HEK293 (cell line): ENCODE measurements around the gene PHKB.
"Not testable (repeated sequence)": the region's sequence is repeated elsewhere in the genome, so short reads cannot be mapped to it uniquely, and the experiment has no call there.

Experiments used
- TCF7L2 ChIP-seq: IDR thresholded peaks from 2 replicates; pipeline ENCODE4 v1.6.1; 2011; ENCODE audit warnings: low read depth, mild to moderate bottlenecking, inconsistent platforms, low read length, moderate library complexity, borderline replicate concordance
- YY1 ChIP-seq: fragments of 450-650 bp; formaldehyde crosslinking; IDR thresholded peaks from 2 replicates; pipeline ENCODE4 v1.5.1; 2018; ENCODE audit warnings: missing biosample characterization, missing genetic modification characterization
- ZNF174 ChIP-seq: fragments of 450-650 bp; formaldehyde crosslinking; IDR thresholded peaks from 2 replicates; pipeline ENCODE4 v1.5.0; 2017; ENCODE audit warnings: missing biosample characterization, mild to moderate bottlenecking, missing genetic modification characterization
- ZNF274 ChIP-seq, 2 experiments: fragments of 200-500 bp in 1 of 2; fragments of 450-650 bp in 1 of 2; sonication (Bioruptor generic) in 1 of 2; formaldehyde crosslinking in 1 of 2; IDR thresholded peaks; 2 replicates each; pipeline versions ENCODE4 v1.5.1 to v1.6.1; 2014 to 2016; ENCODE audit warnings: borderline replicate concordance in 1 of 2, inconsistent platforms in 1 of 2, low read length in 1 of 2, missing biosample characterization in 1 of 2, missing genetic modification characterization in 1 of 2
- ZNF354C ChIP-seq: fragments of 450-650 bp; formaldehyde crosslinking; IDR thresholded peaks from 2 replicates; pipeline ENCODE4 v1.5.1; 2016; ENCODE audit warnings: missing biosample characterization, missing genetic modification characterization, low read depth, borderline replicate concordance
- ZNF501 ChIP-seq: fragments of 450-650 bp; formaldehyde crosslinking; IDR thresholded peaks from 2 replicates; pipeline ENCODE4 v1.5.1; 2016; ENCODE audit warnings: missing biosample characterization, missing genetic modification characterization
- TF ChIP-seq, protein P1 (sequence below): sonication (generic); formaldehyde crosslinking; IDR thresholded peaks from 2 replicates; pipeline ENCODE4 v1.8.1; 2022; ENCODE audit warnings: mild to moderate bottlenecking, moderate library complexity, missing genetic modification reagents
- TF ChIP-seq, protein P2 (sequence below): fragments of 450-650 bp; formaldehyde crosslinking; IDR thresholded peaks from 2 replicates; pipeline ENCODE4 v1.5.1; 2016; ENCODE audit warnings: missing biosample characterization, missing genetic modification characterization
- TF ChIP-seq, protein P3 (sequence below): fragments of 450-650 bp; formaldehyde crosslinking; IDR thresholded peaks from 2 replicates; pipeline ENCODE4 v1.5.1; 2016; ENCODE audit warnings: missing biosample characterization, missing genetic modification characterization
- TF ChIP-seq, protein P4 (sequence below): fragments of 450-650 bp; IDR thresholded peaks from 2 replicates; pipeline ENCODE4 v1.5.1; 2018; ENCODE audit warnings: missing biosample characterization, mild to moderate bottlenecking, missing genetic modification characterization

GRCh38 chr16:47541135-47541534 is 80.0 kb downstream of the PHKB start:
- TF ChIP-seq, protein P1, sequence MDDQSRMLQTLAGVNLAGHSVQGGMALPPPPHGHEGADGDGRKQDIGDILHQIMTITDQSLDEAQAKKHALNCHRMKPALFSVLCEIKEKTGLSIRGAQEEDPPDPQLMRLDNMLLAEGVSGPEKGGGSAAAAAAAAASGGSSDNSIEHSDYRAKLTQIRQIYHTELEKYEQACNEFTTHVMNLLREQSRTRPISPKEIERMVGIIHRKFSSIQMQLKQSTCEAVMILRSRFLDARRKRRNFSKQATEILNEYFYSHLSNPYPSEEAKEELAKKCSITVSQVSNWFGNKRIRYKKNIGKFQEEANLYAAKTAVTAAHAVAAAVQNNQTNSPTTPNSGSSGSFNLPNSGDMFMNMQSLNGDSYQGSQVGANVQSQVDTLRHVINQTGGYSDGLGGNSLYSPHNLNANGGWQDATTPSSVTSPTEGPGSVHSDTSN = not testable (repeated sequence)
- TF ChIP-seq, protein P2, sequence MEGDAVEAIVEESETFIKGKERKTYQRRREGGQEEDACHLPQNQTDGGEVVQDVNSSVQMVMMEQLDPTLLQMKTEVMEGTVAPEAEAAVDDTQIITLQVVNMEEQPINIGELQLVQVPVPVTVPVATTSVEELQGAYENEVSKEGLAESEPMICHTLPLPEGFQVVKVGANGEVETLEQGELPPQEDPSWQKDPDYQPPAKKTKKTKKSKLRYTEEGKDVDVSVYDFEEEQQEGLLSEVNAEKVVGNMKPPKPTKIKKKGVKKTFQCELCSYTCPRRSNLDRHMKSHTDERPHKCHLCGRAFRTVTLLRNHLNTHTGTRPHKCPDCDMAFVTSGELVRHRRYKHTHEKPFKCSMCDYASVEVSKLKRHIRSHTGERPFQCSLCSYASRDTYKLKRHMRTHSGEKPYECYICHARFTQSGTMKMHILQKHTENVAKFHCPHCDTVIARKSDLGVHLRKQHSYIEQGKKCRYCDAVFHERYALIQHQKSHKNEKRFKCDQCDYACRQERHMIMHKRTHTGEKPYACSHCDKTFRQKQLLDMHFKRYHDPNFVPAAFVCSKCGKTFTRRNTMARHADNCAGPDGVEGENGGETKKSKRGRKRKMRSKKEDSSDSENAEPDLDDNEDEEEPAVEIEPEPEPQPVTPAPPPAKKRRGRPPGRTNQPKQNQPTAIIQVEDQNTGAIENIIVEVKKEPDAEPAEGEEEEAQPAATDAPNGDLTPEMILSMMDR = not testable (repeated sequence)
- TF ChIP-seq ZNF274 (IDR thresholded peaks at IDR 0.05; ENCODE audit: low read length); ZNF274 (tag by site-specific recombination; IDR thresholded peaks at IDR 0.05; ENCODE audit: borderline replicate concordance); YY1 (tag by site-specific recombination); ZNF501 (tag by site-specific recombination); ZNF174; TCF7L2; ZNF354C (tag by site-specific recombination): not testable (repeated sequence)
- TF ChIP-seq, protein P3, sequence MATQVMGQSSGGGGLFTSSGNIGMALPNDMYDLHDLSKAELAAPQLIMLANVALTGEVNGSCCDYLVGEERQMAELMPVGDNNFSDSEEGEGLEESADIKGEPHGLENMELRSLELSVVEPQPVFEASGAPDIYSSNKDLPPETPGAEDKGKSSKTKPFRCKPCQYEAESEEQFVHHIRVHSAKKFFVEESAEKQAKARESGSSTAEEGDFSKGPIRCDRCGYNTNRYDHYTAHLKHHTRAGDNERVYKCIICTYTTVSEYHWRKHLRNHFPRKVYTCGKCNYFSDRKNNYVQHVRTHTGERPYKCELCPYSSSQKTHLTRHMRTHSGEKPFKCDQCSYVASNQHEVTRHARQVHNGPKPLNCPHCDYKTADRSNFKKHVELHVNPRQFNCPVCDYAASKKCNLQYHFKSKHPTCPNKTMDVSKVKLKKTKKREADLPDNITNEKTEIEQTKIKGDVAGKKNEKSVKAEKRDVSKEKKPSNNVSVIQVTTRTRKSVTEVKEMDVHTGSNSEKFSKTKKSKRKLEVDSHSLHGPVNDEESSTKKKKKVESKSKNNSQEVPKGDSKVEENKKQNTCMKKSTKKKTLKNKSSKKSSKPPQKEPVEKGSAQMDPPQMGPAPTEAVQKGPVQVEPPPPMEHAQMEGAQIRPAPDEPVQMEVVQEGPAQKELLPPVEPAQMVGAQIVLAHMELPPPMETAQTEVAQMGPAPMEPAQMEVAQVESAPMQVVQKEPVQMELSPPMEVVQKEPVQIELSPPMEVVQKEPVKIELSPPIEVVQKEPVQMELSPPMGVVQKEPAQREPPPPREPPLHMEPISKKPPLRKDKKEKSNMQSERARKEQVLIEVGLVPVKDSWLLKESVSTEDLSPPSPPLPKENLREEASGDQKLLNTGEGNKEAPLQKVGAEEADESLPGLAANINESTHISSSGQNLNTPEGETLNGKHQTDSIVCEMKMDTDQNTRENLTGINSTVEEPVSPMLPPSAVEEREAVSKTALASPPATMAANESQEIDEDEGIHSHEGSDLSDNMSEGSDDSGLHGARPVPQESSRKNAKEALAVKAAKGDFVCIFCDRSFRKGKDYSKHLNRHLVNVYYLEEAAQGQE (tag by site-specific recombination) = not testable (repeated sequence)
- TF ChIP-seq, protein P4, sequence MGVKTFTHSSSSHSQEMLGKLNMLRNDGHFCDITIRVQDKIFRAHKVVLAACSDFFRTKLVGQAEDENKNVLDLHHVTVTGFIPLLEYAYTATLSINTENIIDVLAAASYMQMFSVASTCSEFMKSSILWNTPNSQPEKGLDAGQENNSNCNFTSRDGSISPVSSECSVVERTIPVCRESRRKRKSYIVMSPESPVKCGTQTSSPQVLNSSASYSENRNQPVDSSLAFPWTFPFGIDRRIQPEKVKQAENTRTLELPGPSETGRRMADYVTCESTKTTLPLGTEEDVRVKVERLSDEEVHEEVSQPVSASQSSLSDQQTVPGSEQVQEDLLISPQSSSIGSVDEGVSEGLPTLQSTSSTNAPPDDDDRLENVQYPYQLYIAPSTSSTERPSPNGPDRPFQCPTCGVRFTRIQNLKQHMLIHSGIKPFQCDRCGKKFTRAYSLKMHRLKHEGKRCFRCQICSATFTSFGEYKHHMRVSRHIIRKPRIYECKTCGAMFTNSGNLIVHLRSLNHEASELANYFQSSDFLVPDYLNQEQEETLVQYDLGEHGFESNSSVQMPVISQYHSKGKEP (tag by site-specific recombination) = not testable (repeated sequence)
